Mucosa of gallbladder (tissue), 1 donor: ENCODE data around the gene RBM10. TPM values are rescaled to one million over a fixed set of nuclear protein-coding genes. Genes with fewer than 3 reads are reported as not detected.

Experiments
- DNase-seq: peaks from one replicate; pipeline ENCODE4 v3.0.0-alpha.2; 2020; ENCODE audit warnings: low spot score
- total RNA-seq: library from RNA; stranded (reverse); gene quantifications from one replicate; pipeline ENCODE4 v1.2.1, GENCODE V29; 2021
- donor health status: DM: no; HTN: no; CAD: no.

Gene RBM10
- total RNA-seq, 1 donor from 2014 or later = 47.6 TPM

DNA sequence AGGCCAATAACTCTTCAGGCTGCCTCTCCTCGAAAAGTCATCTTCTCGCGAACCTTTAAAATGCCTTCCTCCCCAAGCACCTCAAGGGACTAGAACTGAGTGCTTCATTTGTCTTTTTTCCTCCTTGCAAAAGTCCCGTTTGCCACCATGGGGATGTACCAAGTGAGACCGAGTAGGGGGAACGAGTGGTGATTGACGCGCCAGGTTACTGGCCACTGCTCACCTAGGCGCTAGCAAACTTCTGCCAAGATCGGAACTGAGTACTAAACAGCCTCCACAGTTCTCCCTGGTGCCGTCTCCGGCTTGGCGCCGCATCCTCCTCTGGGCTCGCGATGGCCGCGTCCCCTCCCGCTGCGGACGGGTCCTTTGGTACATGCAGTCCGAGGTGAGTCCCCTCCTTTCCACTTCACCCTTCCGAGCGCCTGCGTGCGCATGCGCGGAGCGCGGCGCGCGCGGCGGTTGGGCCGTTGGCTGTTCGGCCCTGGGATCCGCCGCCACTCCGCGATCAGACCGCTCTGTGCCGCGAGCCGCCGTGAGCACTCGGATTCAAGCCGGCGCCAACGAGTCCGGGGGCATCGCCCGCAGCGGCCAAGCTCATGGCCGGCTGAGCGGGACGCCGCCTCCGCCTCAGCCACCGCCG lies 73.4 kb downstream of the RBM10 start, which contains the start of gene CDK16:
Gene CDK16 (plus strand): TSS at position 402 of the 640 bp plus-strand sequence. CDS start 4,877 bp downstream, outside the sequence.
- peak; percentile 83 for DNase-seq

GRCh38 chrX:47218920-47219815 lies 74.1 kb downstream of the RBM10 start:
- no peak for DNase-seq

- DNase-seq = no peak
These were observed 76.7 kb downstream of the RBM10 start for GRCh38 chrX:47221756-47222155.

DNA sequence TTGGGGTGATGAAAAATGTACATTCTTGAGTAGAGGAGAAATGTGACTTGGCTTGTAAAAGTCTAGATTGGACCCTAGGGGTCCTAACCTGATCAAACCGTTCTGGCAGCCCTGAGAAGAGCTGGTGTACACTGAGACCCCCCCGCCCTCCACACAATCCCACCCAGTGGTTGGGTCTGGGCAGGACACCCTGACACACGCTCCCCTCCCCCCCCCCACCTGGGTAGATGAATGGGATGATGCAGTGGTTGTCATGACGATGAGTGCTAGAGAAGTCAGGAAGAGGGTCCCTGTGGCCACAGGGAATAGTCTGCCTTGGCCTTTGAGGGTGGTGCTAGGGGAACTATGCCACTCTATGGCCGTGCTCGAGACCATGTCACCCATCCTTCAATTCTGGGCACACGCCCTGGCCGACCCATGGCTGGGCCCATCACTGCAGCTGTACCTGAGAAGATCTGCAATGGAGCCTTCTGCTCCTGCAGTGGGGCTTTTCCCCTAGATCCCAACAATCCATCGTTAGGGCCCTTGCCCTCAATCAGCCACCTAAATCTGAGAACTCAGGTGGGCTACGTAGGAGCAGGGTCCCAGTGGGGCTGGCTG lies 77.8 kb downstream of the RBM10 start:
- no peak for DNase-seq

- DNase-seq = no peak
These were observed 78.6 kb downstream of the RBM10 start for GRCh38 chrX:47223476-47224250.

- DNase-seq = no peak
These were observed 79.4 kb downstream of the RBM10 start for GRCh38 chrX:47224266-47224895.

- DNase-seq = no peak
These were observed 79.9 kb downstream of the RBM10 start for GRCh38 chrX:47224896-47225290.

GRCh38 chrX:47226071-47226470 lies 81.0 kb downstream of the RBM10 start:
- no peak for DNase-seq

DNA sequence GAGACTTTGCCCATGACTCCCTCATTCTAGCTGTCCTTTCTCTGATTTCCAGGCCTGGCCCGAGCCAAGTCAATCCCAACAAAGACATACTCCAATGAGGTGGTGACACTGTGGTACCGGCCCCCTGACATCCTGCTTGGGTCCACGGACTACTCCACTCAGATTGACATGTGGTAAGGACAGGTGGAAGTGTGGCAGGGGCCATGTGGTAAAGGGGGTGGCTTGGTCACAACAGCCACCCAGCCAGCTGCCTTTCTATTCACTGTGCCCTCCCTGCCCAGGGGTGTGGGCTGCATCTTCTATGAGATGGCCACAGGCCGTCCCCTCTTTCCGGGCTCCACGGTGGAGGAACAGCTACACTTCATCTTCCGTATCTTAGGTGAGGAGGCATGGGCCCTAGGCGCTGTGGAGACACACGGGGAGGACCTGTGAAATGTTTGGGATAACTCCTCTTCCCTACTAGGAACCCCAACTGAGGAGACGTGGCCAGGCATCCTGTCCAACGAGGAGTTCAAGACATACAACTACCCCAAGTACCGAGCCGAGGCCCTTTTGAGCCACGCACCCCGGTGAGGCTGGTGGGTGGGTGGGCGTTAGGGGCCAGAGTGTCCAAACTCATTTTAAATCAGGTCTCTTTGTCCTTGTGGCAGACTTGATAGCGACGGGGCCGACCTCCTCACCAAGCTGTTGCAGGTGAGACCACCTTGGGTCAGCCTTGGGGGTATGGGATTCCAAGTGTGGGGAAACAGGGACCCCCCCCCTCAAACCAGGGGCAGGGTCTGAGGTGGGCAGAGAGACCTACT lies 81.7 kb downstream of the RBM10 start:
- DNase-seq = no peak

DNA sequence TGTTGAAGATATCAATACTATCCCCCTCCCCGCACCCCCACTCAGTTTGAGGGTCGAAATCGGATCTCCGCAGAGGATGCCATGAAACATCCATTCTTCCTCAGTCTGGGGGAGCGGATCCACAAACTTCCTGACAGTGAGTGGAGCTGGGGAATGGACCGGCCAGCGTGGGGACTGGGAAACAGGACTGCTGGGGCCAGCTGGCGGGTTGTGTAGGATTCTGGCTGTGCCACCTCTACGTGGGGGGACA lies 82.2 kb downstream of the RBM10 start:
- DNase-seq = no peak

DNA sequence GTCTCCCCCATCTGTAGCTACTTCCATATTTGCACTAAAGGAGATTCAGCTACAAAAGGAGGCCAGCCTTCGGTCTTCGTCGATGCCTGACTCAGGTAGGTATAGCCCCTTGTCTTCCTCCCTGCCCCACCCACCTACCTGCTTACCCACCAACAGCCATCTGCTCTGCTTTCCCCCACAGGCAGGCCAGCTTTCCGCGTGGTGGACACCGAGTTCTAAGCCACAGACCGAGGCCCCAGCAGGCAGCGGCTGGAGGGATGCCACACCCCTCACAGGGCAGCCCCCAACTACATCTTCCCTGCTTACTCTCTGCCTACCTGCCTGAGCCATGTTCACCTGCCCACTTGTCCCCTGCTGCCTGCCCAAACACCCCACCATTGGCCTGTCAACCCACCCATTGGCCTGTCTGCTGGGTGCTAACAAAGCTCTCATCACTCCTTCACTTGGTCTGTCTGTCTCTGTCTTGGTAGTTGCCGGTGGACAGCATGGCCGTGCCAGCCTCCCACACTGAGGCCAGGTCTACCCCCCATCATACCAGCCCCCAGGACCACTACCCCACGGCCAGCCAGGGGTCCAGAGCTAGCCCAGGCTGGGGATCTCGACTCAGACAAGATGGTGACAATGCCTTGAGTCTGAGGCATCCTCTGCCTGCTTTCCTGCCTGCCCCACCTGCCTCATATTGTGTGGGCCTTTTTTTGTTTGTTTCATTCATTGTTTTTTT lies 83.7 kb downstream of the RBM10 start:
- DNase-seq = no peak

GRCh38 chrX:47229427-47229826 lies 84.4 kb downstream of the RBM10 start:
- DNase-seq = no peak

GRCh38 chrX:47230136-47230868 lies 85.3 kb downstream of the RBM10 start:
- no peak for DNase-seq

DNA sequence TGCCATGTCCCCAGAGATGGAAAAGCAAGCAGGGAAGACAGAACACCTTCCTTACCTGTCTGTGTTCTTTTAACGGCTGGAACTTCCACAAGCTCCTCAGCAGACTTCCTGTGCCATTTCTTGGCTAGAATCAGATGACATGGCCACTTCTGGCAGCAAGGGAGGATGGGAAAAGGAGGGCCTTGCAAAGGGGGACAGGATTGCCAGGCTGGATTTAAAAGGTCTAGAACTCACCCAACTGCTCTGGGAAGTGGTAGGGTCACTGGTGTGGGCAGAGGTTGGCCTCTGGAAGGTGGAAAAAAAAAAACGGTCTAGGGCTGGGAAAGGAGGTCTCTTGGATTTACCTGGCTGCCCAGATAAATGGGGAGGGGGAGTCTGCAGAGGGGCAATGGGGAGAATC lies 86.1 kb downstream of the RBM10 start:
- no peak for DNase-seq

DNA sequence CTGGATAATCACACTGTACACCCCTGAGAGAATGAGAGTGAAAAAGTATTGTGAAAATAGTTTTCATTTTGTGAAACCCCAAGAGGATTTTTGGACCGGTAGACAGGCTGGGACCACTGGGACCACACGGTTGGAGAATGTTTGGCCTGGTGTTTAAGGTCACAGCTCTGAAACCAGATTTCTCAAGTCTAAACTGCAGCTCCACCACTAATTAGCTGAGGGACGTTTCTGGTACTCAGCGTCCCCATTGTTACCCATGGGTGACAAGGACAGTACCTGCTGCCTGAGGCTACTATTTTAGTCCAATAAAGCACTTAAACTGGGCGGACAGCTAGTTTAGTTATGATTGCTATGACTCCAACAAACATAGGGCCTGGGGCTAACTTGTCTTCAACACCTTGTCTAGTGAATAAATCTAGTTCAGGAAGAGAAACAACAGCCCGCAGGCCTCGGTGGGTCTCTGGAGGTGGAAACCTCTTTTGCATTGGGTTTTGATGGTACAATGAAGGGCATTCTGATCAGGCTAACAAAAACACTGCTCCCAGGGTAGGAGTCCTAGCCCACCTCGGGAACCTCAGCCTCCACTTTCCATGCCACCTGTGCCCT lies 87.3 kb downstream of the RBM10 start:
- no peak for DNase-seq

- DNase-seq = peak; percentile 43
These were observed 87.8 kb downstream of the RBM10 start, which contains the start of gene USP11 for GRCh38 chrX:47232803-47233332. TSS of gene USP11 (plus strand) at chrX:47233009. CDS start at chrX:47233044, 35 bp downstream.

GRCh38 chrX:47233333-47234113 lies 88.5 kb downstream of the RBM10 start:
- DNase-seq = peak; percentile 95

GRCh38 chrX:47234583-47234982 lies 89.6 kb downstream of the RBM10 start:
- DNase-seq = no peak
